Stimulated activated naive B cell treated with anti-CD40 and anti-IgM and Interleukin-4, amounts not matched to agents 10 μg/mL and 1 μg/mL and 100 μg/mL, for 72 hours (primary cell): ENCODE measurements around the gene AP1S1.
"Not testable (repeated sequence)": the region's sequence is repeated elsewhere in the genome, so short reads cannot be mapped to it uniquely, and the experiment has no call there.

Experiments used
- ATAC-seq, 2 donors: fragments of 150-1000 bp; cut with Tn5 transposase; replicated peaks; 2 replicates each; pipeline ENCODE4 v1.10.0; 2021; ENCODE audit warnings: moderate library complexity in 1 of 2
- DNase-seq: peaks from one replicate; pipeline ENCODE4 v3.0.0; 2021
- H3K27ac Mint-ChIP-seq: one replicate; pipeline ENCODE4 v1.8.0; 2022; ENCODE audit warnings: mild to moderate bottlenecking, mixed read lengths
- H3K27me3 Mint-ChIP-seq, 2 donors: one replicate each; pipeline ENCODE4 v1.8.0; 2022; ENCODE audit warnings: mixed read lengths in 2 of 2
- H3K36me3 Mint-ChIP-seq, 2 donors: one replicate each; pipeline ENCODE4 v1.8.0; 2022; ENCODE audit warnings: mixed read lengths in 2 of 2, mild to moderate bottlenecking in 1 of 2
- H3K4me1 Mint-ChIP-seq, 2 donors: one replicate each; pipeline ENCODE4 v1.8.0; 2022; ENCODE audit warnings: mixed read lengths in 2 of 2, mild to moderate bottlenecking in 1 of 2
- H3K4me3 Mint-ChIP-seq, 2 donors: one replicate each; pipeline ENCODE4 v1.8.0; 2022; ENCODE audit warnings: mild to moderate bottlenecking in 2 of 2, mixed read lengths in 2 of 2, moderate library complexity in 1 of 2
- H3K9me3 Mint-ChIP-seq, 2 donors: one replicate each; pipeline ENCODE4 v1.8.0; 2022; ENCODE audit warnings: mixed read lengths in 2 of 2, mild to moderate bottlenecking in 1 of 2

The AP1S1 gene

DNA sequence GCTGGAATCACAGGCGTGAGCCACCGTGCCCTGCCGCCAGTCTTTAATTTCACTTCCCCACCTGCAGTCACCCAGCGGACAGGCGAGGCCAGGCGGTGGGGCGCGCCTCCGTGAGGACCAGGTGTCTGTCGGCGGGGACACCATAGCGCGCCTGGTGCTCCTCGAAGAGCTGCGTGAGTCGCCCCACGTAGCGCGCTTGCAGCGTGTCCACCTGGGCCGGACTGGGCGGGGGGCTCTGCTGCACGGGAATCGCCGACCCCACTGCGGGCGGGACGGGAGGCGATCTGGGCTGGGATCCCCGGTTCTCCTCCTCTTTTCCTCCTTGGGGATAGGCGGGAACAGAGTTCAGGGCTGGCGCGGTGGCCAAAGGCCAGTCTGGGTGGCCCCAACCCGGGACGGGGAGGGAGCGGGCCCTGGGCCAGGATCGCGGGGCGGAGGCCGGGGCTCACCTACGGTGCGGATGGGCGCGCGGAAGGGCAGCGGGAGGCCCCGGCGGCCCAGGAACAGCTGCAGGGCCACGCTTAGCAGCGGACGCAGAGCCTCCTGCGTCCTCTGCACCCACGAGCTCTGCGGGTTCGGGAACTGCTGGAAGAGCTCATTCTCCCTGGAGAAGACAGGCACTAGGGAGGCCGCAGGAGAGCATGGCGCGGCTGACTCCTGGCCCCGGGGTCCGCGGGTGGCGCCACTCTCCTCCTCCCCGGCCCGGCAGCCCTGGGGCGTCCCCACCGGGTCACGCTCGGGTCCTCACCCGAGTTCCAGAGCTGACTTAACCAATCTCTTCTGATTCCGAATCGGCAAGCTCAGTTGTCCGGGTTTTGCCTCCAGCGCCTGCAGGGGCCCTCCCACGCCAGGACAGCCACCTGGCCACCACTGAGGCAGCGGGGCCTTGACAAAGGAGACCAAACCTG lies 47.7 kb downstream of the AP1S1 start:
- Mint-ChIP-seq H3K27me3 (peaks cover 38 to 51% of the 10 kb centered on the region in 2 donors), H3K4me1 (peaks cover 15 to 37% of the 10 kb centered on the region in 2 donors), H3K36me3 (peaks cover 11 to 16% of the 10 kb centered on the region in 2 donors), H3K27ac (no peak overlapping the region), H3K4me3 (peak overlapping the region in 1 of 2 donors; percentile 25), H3K9me3 (no peaks in the 10 kb centered on the region)
- ATAC-seq, result peak; percentile 56 to 76
- no peak for DNase-seq

GRCh38 chr7:101202603-101202918 lies 48.3 kb downstream of the AP1S1 start:
- Mint-ChIP-seq H3K9me3 (no peaks in the 10 kb centered on the region), H3K36me3 (peaks cover 11 to 23% of the 10 kb centered on the region in 2 donors), H3K4me1 (peaks cover 15 to 37% of the 10 kb centered on the region in 2 donors), H3K4me3 (no peak overlapping the region), H3K27ac (no peak overlapping the region), H3K27me3 (peaks cover 38 to 46% of the 10 kb centered on the region in 2 donors)
- no peak for DNase-seq
- ATAC-seq, result no peak

- not testable (repeated sequence) for DNase-seq, H3K4me3 Mint-ChIP-seq, H3K9me3 Mint-ChIP-seq, H3K27ac Mint-ChIP-seq, ATAC-seq
- peaks cover 15 to 37% of the 10 kb centered on the region in 2 donors for H3K4me1 Mint-ChIP-seq
- peaks cover 23 to 34% of the 10 kb centered on the region in 2 donors for H3K36me3 Mint-ChIP-seq
- peaks cover 35 to 36% of the 10 kb centered on the region in 2 donors for H3K27me3 Mint-ChIP-seq
These were observed 49.8 kb downstream of the AP1S1 start for GRCh38 chr7:101203740-101204738.

- peaks cover 17 to 21% of the 10 kb centered on the region in 2 donors for H3K27me3 Mint-ChIP-seq
These were observed 51.8 kb downstream of the AP1S1 start for GRCh38 chr7:101205901-101206664.

DNA sequence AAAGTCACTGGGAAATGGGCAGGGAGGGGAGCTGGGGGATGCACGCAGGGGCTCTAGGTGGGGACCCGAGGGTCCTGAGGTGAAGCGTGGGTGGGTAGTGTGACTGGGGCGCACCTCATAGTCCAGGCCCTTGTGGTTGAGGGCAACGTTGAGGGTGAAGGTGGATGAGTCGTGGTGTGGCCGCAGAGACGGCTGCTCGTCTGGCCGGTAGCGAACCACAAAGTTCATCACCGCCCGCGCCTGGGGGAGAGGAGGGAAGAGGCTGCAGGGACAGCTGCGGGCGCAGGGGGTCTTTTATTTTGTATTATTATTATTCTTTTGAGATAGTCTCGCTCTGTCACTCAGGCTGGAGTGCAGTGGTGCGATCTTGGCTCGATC lies 52.4 kb downstream of the AP1S1 start:
- H3K4me1 Mint-ChIP-seq, result peaks cover 14 to 25% of the 10 kb centered on the region in 2 donors
- ATAC-seq, result no peak
- DNase-seq, result no peak
- H3K27ac Mint-ChIP-seq, result no peak overlapping the region
- peaks cover 12 to 16% of the 10 kb centered on the region in 2 donors for H3K27me3 Mint-ChIP-seq
- no peak overlapping the region for H3K4me3 Mint-ChIP-seq
- H3K36me3 Mint-ChIP-seq, result peaks cover 39 to 44% of the 10 kb centered on the region in 2 donors
- no peaks in the 10 kb centered on the region for H3K9me3 Mint-ChIP-seq

More at GRCh38 chr7:101205901-101206664, 51.8 kb downstream of the AP1S1 start:
- peak overlapping the region; percentile 76 for H3K27ac Mint-ChIP-seq
- DNase-seq (no peak), ATAC-seq (no peak)
- no peaks in the 10 kb centered on the region for H3K9me3 Mint-ChIP-seq
- H3K4me1 Mint-ChIP-seq, result peaks cover 15 to 30% of the 10 kb centered on the region in 2 donors
- no peak overlapping the region for H3K4me3 Mint-ChIP-seq
- H3K36me3 Mint-ChIP-seq, result peaks cover 34 to 42% of the 10 kb centered on the region in 2 donors

- Mint-ChIP-seq H3K36me3 (peaks cover 47 to 52% of the 10 kb centered on the region in 2 donors), H3K27me3 (peaks cover 7 to 14% of the 10 kb centered on the region in 2 donors), H3K4me3 (no peak overlapping the region), H3K4me1 (peaks cover 14 to 21% of the 10 kb centered on the region in 2 donors), H3K27ac (no peak overlapping the region), H3K9me3 (no peaks in the 10 kb centered on the region)
- ATAC-seq (no peak), DNase-seq (no peak)
These were observed 53.2 kb downstream of the AP1S1 start for GRCh38 chr7:101207459-101207858.

DNA sequence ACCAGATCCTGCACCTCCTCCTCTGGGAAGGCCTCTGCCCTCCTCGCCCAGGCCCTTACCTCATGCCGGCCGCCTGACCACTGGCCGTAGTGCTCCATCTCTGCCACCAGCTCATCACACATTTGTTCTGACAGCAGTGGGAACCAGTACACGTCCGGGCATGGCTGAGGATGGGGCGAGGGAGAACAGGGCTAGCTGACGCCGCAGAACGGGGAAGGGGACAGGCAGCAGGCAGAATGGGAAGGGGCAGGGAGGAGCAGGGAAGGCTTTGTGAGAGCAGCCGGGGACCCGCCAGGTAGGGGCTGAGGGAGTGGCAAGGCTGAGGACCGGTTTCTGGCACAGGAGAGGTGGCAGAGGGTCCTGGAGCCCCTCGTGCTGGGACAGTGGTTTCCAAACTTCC lies 54.5 kb downstream of the AP1S1 start:
- H3K9me3 Mint-ChIP-seq, result no peaks in the 10 kb centered on the region
- no peak overlapping the region for H3K27ac Mint-ChIP-seq
- no peak for ATAC-seq
- peaks cover 47 to 52% of the 10 kb centered on the region in 2 donors for H3K36me3 Mint-ChIP-seq
- H3K4me1 Mint-ChIP-seq, result peaks cover 8 to 10% of the 10 kb centered on the region in 2 donors
- peaks cover 0 to 4% of the 10 kb centered on the region in 2 donors for H3K27me3 Mint-ChIP-seq
- no peak overlapping the region for H3K4me3 Mint-ChIP-seq
- no peak for DNase-seq

- Mint-ChIP-seq H3K4me3 (no peak overlapping the region), H3K27ac (no peak overlapping the region), H3K27me3 (no peaks in the 10 kb centered on the region), H3K9me3 (no peaks in the 10 kb centered on the region), H3K36me3 (peaks cover 52 to 61% of the 10 kb centered on the region in 2 donors), H3K4me1 (peaks cover 8 to 9% of the 10 kb centered on the region in 2 donors)
- DNase-seq (no peak), ATAC-seq (no peak)
These were observed 55.9 kb downstream of the AP1S1 start for GRCh38 chr7:101210143-101210542.
